GM12873 (cell line): ENCODE results near the gene PATL1.

Source experiments
- CTCF ChIP-seq: IDR thresholded peaks from 2 replicates; pipeline ENCODE4 v1.5.1; 2012; ENCODE audit warnings: low read depth, mild to moderate bottlenecking, moderate library complexity, low read length, control low read depth; ENCODE audit not compliant: insufficient read depth; ENCODE audit errors: missing control alignments

PATL1 gene

GRCh38 chr11:59706518-59707285 is 37.9 kb upstream of the PATL1 start:
- TF ChIP-seq CTCF: no peak

GRCh38 chr11:59705294-59705693 is 36.5 kb upstream of the PATL1 start:
- no peak for TF ChIP-seq CTCF

- no peak for TF ChIP-seq CTCF
Observed at GRCh38 chr11:59698506-59698905, 29.7 kb upstream of the PATL1 start.

GRCh38 chr11:59692915-59693314 is 24.1 kb upstream of the PATL1 start:
- TF ChIP-seq CTCF: no peak

GRCh38 chr11:59691156-59691555 is 22.3 kb upstream of the PATL1 start:
- no peak for TF ChIP-seq CTCF

- TF ChIP-seq CTCF: no peak
Observed at GRCh38 chr11:59689015-59689414, 20.2 kb upstream of the PATL1 start.

- peak; percentile 81 for TF ChIP-seq CTCF
Observed at GRCh38 chr11:59680287-59681154, 11.7 kb upstream of the PATL1 start.
